Measurements from ENCODE around the gene DEAF1. TPM values are rescaled to one million over a fixed set of nuclear protein-coding genes. Genes with fewer than 3 reads are reported as not detected.
"Not testable (repeated sequence)": the region's sequence is repeated elsewhere in the genome, so short reads cannot be mapped to it uniquely, and the experiment has no call there.

DEAF1 gene
- total and polyA plus RNA-seq, 10 of the 15 experiments (the other 5 are each of a cell fraction or from before 2014, with no cell fraction given) = 0.68 to 51.3 (median 25.9) TPM

- ATAC-seq; CTCF ChIA-PET; SMC1A ChIA-PET (ENCODE audit: uncharacterized antibody, unreplicated experiment): not testable (repeated sequence)
Measured at GRCh38 chr11:647672-648158, 47.3 kb downstream of the DEAF1 start.

GRCh38 chr11:646214-646613, 48.8 kb downstream of the DEAF1 start:
- ChIA-PET POLR2A (interaction anchor here (0.7 kb wide), 1 partner anchor 98 kb away, joined by 3 read pairs; no protein-coding TSS in a partner anchor), SMC1A (ENCODE audit: uncharacterized antibody, unreplicated experiment) (no interaction called here)
- BruUV-seq (replicated peaks) = no TSS peak

More at GRCh38 chr11:647672-648158, 47.3 kb downstream of the DEAF1 start:
- H3K27me3 ChIP-seq (replicated peaks in 1 of 2; ENCODE audit: control insufficient read depth in 2 of 2, insufficient read depth in 2 of 2, low read length in 1 of 2); H3K4me2 ChIP-seq (ENCODE audit: control insufficient read depth, insufficient read depth); intact Hi-C loops (cut with micrococcal nuclease; ENCODE audit: unreplicated experiment); FAIRE-seq; DNase-seq (ENCODE audit: low read depth, low spot score); H4K20me1 ChIP-seq (ENCODE audit: control insufficient read depth, insufficient read depth); in situ Hi-C loops (cut with MboI); RAD21 ChIA-PET (ENCODE audit: unreplicated experiment); H3K36me3 ChIP-seq (ENCODE audit: control insufficient read depth in 2 of 2, insufficient read depth in 2 of 2, low read length in 1 of 2); POLR2A ChIA-PET; H3K79me2 ChIP-seq (ENCODE audit: control insufficient read depth, insufficient read depth, low read length); H2AFZ ChIP-seq (ENCODE audit: control insufficient read depth, low read depth, low read length); H3K9ac ChIP-seq (ENCODE audit: control insufficient read depth, insufficient read depth, low read length); H3K9me3 ChIP-seq (replicated peaks; ENCODE audit: control insufficient read depth, insufficient read depth, low read length); H3K27ac ChIP-seq (ENCODE audit: control insufficient read depth, insufficient read depth); H3K4me3 ChIP-seq; BruUV-seq (replicated peaks): not testable (repeated sequence)
- WGBS (ENCODE audit: insufficient coverage, insufficient replicate concordance, low lambda C conversion rate, missing lambda C conversion rate) = 96% methylated on average over 9 of the region's 14 CpGs
- peaks cover 13% of the 10 kb centered on the region for H3K4me1 ChIP-seq (ENCODE audit: control insufficient read depth, insufficient read depth, low read length)

More at GRCh38 chr11:646214-646613, 48.8 kb downstream of the DEAF1 start:
- Histone ChIP-seq H2AFZ (ENCODE audit: control insufficient read depth, low read depth, low read length) (no peak overlapping the region), H3K79me2 (ENCODE audit: control insufficient read depth, insufficient read depth, low read length) (no peaks in the 10 kb centered on the region), H4K20me1 (ENCODE audit: control insufficient read depth, insufficient read depth) (no peaks in the 10 kb centered on the region), H3K9me3 (replicated peaks; ENCODE audit: control insufficient read depth, insufficient read depth, low read length) (no peaks in the 10 kb centered on the region), H3K4me3 (no peak overlapping the region), H3K36me3 (ENCODE audit: control insufficient read depth in 2 of 2, insufficient read depth in 2 of 2, low read length in 1 of 2) (peaks cover 2 to 3% of the 10 kb centered on the region in 2 experiments; a peak in 3 of 4 replicates), H3K27me3 (replicated peaks in 1 of 2; ENCODE audit: control insufficient read depth in 2 of 2, insufficient read depth in 2 of 2, low read length in 1 of 2) (no peaks in the 10 kb centered on the region), H3K9ac (ENCODE audit: control insufficient read depth, insufficient read depth, low read length) (no peak overlapping the region), H3K4me2 (ENCODE audit: control insufficient read depth, insufficient read depth) (no peak overlapping the region), H3K27ac (ENCODE audit: control insufficient read depth, insufficient read depth) (peak overlapping the region; percentile 37), H3K4me1 (ENCODE audit: control insufficient read depth, insufficient read depth, low read length) (peaks cover 13% of the 10 kb centered on the region)
- FAIRE-seq (no peak), ATAC-seq (no peak; the same call in 2 of the 3 replicates), DNase-seq (ENCODE audit: low read depth, low spot score) (no peak)
- no peak for TF ChIP-seq FOS (IDR thresholded peaks at IDR 0.05; ENCODE audit: borderline replicate concordance, extremely low read depth, insufficient read length)
- TF ChIP-seq ZNF274 (IDR thresholded peaks at IDR 0.05; ENCODE audit: insufficient read depth, insufficient read length) = no peak
- TF ChIP-seq RAD51 (IDR thresholded peaks at IDR 0.05) = no peak
- no peak for TF ChIP-seq ESRRA (IDR thresholded peaks at IDR 0.05; ENCODE audit: low read length)
- TF ChIP-seq NBN (IDR thresholded peaks at IDR 0.05) = no peak
- TF ChIP-seq SPI1 (IDR thresholded peaks at IDR 0.05; ENCODE audit: borderline replicate concordance, insufficient read depth, low read depth, low read length) = no peak
- in situ Hi-C loops (cut with MboI) (no loop called here), intact Hi-C loops (cut with micrococcal nuclease; ENCODE audit: unreplicated experiment) (no loop called here)
- 78% methylated on average over 13 of the region's 14 CpGs for WGBS (ENCODE audit: insufficient coverage, insufficient replicate concordance, low lambda C conversion rate, missing lambda C conversion rate)
- ChIA-PET CTCF (no interaction called here), RAD21 (ENCODE audit: unreplicated experiment) (no interaction called here)

Data from GM12878 (cell line).